Ascending aorta (tissue), 2 donors: Measurements from ENCODE around the gene TAS1R3. TPM values are rescaled to one million over a fixed set of nuclear protein-coding genes. Genes with fewer than 3 reads are reported as not detected.

Experiments used
- DNase-seq, 2 donors: peaks; one replicate each; pipeline ENCODE4 v3.0.0-alpha.2; 2019; ENCODE audit warnings: low spot score in 2 of 2
- H3K27ac ChIP-seq, 2 donors: fragments of 200-600 bp; sonication (generic); one replicate each; pipeline ENCODE4 v1.5.1; 2016 to 2017; ENCODE audit warnings: mild to moderate bottlenecking in 1 of 2
- H3K27me3 ChIP-seq: fragments of 200-600 bp; sonication (generic); one replicate; pipeline ENCODE4 v1.5.1; 2017
- H3K36me3 ChIP-seq, 2 donors: fragments of 200-600 bp; sonication (generic); one replicate each; pipeline ENCODE4 v1.5.1; 2016
- H3K4me1 ChIP-seq, 2 donors: fragments of 200-600 bp; sonication (generic); one replicate each; pipeline ENCODE4 v1.5.1; 2016 to 2017; ENCODE audit warnings: mild to moderate bottlenecking in 1 of 2
- H3K4me3 ChIP-seq, 2 donors: fragments of 200-600 bp; sonication (generic); one replicate each; pipeline ENCODE4 v1.5.1; 2016 to 2017; ENCODE audit warnings: mild to moderate bottlenecking in 1 of 2
- H3K9me3 ChIP-seq, 2 donors: fragments of 200-600 bp; sonication (generic); one replicate each; pipeline ENCODE4 v1.5.1; 2016
- intact Hi-C: fragments of 100-400 bp; cut with DNase I; formaldehyde crosslinking; loops from one replicate; pipeline ENCODE4 v1.15.1; 2023
- total RNA-seq: library from RNA; depleted of rRNA; stranded (reverse); fragments of >200 nt; gene quantifications from one replicate; pipeline ENCODE4 v1.1.0, GENCODE V29; 2016
- TF ChIP-seq, protein P1 (sequence below), 3 experiments: fragments of 200-600 bp in 2 of 3; fragments of 450-650 bp in 1 of 3; sonication (generic) in 2 of 3; IDR thresholded peaks; one replicate each; pipeline ENCODE4 v1.5.1; 2016 to 2019; ENCODE audit warnings: antibody characterized with exemption in 3 of 3, mild to moderate bottlenecking in 1 of 3, moderate library complexity in 1 of 3

Gene TAS1R3
- total RNA-seq, 1 donor from 2014 or later, result 2.7 TPM

DNA sequence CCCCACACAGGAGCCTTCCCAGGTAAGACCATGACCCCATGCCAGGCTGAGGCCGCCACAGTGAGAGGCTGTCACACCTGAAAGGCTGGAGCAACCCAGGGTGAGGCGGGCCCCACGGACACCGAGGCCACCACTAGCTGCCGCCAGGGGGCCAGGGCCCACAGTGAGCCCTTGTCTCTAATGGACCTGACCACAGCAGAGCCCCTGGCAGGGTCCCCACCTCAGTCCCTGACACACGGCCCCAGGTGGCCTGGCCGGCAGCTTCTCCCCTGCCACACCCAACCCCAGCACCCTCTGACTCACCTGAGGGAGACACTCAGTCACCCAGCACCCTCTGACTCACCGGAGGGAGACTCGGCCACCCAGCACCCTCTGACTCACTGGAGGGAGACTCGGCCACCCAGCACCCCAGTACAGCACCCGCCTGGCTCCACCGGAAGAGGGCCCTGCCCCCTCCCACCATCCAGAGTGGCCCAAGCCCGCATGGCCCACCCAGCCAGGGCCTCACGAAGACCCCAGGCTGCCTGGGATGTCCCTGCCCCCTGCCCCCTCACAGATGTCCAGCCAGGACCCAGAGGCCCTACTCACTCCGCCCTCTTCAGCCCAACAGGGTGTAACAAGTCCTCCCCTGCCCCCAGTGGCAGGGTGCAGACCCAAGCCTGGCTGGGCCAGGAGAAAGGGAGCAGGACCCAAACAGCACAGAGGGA lies 13.7 kb downstream of the TAS1R3 start:
- intact Hi-C loops, result no loop called here
- Histone ChIP-seq H3K9me3 (no peaks in the 10 kb centered on the region), H3K27ac (no peak overlapping the region), H3K4me1 (peaks cover 3 to 30% of the 10 kb centered on the region in 2 donors), H3K4me3 (no peak overlapping the region), H3K27me3 (no peaks in the 10 kb centered on the region), H3K36me3 (peaks cover 15 to 20% of the 10 kb centered on the region in 2 donors)
- TF ChIP-seq, protein P1, sequence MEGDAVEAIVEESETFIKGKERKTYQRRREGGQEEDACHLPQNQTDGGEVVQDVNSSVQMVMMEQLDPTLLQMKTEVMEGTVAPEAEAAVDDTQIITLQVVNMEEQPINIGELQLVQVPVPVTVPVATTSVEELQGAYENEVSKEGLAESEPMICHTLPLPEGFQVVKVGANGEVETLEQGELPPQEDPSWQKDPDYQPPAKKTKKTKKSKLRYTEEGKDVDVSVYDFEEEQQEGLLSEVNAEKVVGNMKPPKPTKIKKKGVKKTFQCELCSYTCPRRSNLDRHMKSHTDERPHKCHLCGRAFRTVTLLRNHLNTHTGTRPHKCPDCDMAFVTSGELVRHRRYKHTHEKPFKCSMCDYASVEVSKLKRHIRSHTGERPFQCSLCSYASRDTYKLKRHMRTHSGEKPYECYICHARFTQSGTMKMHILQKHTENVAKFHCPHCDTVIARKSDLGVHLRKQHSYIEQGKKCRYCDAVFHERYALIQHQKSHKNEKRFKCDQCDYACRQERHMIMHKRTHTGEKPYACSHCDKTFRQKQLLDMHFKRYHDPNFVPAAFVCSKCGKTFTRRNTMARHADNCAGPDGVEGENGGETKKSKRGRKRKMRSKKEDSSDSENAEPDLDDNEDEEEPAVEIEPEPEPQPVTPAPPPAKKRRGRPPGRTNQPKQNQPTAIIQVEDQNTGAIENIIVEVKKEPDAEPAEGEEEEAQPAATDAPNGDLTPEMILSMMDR (IDR thresholded peaks at IDR 0.05), result peak in 1 of 3 experiments; percentile 19
- no peak for DNase-seq

DNA sequence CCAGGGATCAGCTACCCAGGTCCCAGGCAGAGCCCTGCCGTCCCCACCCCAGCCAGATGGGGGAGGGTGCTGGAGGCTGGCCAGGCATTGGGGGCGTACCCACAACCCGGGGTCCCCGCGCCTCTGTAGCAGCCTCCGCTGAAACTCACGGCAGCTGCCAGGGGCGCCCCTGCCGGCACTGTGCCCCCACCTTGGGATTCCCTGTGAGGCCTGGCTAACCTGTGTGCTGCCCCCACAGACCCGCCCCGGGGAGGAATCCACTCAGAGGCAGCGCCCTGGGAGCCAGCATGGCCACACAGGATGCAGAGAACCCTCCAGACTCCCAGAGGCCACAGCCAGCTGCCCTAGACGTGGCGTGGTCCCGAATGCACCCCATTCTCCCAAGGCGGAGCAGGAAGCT lies 14.3 kb downstream of the TAS1R3 start:
- intact Hi-C loops, result no loop called here
- no peak for DNase-seq
- Histone ChIP-seq H3K36me3 (peaks cover 10 to 14% of the 10 kb centered on the region in 2 donors), H3K4me3 (no peak overlapping the region), H3K27me3 (no peaks in the 10 kb centered on the region), H3K9me3 (no peaks in the 10 kb centered on the region), H3K27ac (no peak overlapping the region), H3K4me1 (peaks cover 3 to 30% of the 10 kb centered on the region in 2 donors)
- TF ChIP-seq, protein P1 (IDR thresholded peaks at IDR 0.05), result no peak

DNA sequence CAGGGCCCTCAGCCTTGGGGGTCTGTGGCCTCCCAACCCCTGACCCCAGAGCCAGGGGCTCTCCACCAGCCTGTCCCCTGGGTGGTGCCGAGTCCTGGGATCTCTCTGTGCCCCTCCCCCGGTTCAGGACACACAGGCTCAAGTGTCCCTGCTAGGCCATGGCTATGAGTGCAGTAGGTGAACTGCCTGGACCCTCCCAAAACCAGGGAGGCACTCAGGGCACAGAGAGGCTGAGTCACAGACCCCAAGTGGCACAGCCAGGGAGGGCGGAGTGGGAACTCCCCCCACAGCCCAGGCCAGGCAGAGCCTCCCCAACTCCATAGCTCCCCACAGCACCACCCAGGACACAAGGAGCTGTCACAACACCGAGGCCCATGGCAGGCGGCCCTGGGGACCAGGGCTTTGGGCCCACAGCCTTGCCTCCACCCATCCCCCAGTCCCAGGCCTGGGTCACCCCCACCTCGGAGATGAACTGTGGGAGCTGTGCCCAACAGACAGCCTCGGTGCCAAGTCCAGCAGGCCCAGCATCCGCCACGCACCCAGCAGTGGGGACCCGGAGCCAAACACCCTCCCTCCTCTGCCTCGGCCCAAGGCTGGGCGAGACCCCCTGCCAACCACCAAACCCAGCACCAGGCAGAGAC lies 14.9 kb downstream of the TAS1R3 start:
- no peak overlapping the region for H3K27ac ChIP-seq
- intact Hi-C loops, result no loop called here
- H3K4me3 ChIP-seq, result peak overlapping the region in 1 of 2 donors; percentile 20
- no peak for DNase-seq
- TF ChIP-seq, protein P1 (IDR thresholded peaks at IDR 0.05), result no peak
- no peaks in the 10 kb centered on the region for H3K27me3 ChIP-seq
- no peaks in the 10 kb centered on the region for H3K9me3 ChIP-seq
- peaks cover 3 to 30% of the 10 kb centered on the region in 2 donors for H3K4me1 ChIP-seq
- peaks cover 9 to 10% of the 10 kb centered on the region in 2 donors for H3K36me3 ChIP-seq

DNA sequence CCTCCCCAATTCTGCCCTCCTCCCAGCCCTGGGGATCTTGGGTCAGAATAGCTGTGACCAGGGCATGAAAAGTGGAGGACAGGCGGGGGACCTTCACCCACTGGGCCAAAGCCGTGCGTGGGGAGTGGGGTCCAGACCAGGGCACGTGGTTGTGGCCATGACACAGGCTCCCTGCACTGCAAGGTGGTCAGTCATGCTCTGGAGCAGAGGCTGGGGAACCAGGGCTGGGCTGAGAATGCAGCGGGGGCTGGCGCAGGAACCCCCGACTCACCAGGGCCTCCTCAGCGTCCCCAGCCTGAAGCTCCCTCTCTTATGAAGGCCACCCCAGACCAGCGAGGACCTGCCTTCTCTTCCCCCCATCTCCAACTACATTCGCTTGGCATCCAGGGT lies 15.4 kb downstream of the TAS1R3 start:
- intact Hi-C loops, result no loop called here
- Histone ChIP-seq H3K27me3 (no peaks in the 10 kb centered on the region), H3K4me1 (peaks cover 5 to 31% of the 10 kb centered on the region in 2 donors), H3K36me3 (peaks cover 5 to 8% of the 10 kb centered on the region in 2 donors), H3K9me3 (no peaks in the 10 kb centered on the region), H3K4me3 (peak overlapping the region in 1 of 2 donors; percentile 20), H3K27ac (no peak overlapping the region)
- DNase-seq, result no peak
- TF ChIP-seq, protein P1 (IDR thresholded peaks at IDR 0.05), result no peak

DNA sequence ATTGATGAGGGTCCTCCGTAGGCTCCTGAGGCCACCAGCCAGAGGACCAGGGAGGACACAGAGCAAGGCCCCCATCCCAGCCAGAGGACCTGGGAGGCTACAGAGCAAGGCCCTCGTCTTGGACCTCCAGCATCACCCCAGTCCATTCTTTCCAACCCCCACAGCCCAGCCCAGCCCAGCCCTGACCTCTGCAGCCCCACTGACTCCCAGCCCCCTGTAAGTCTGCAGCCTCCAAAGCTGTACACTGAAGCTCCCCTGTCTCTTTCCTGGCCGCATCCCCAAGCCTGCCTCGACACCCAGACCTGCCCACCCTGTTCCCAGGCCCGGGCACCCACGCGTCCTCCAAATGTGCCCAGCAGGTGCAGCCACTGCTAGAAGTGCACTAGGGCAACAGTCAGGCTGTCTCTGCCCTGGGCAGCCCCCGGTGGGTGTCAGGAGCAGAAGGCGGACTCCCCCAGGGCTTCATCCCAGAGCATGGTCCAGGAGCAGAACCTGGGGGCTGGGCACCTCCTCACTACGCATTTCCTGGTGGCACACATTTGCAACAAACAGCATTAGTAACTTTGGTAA lies 16.0 kb downstream of the TAS1R3 start:
- Histone ChIP-seq H3K4me3 (peak overlapping the region; percentile 91 to 93), H3K27me3 (no peaks in the 10 kb centered on the region), H3K27ac (no peak overlapping the region), H3K36me3 (peaks cover 0 to 2% of the 10 kb centered on the region in 2 donors), H3K9me3 (no peaks in the 10 kb centered on the region), H3K4me1 (peaks cover 7 to 37% of the 10 kb centered on the region in 2 donors)
- DNase-seq, result no peak
- TF ChIP-seq, protein P1 (IDR thresholded peaks at IDR 0.05), result no peak
- intact Hi-C loops, result no loop called here
